Panc1 (cell line): ENCODE results near the gene SCAF4. TPM values are rescaled to one million over a fixed set of nuclear protein-coding genes. Genes with fewer than 3 reads are reported as not detected.

Experiments
- ATAC-seq: fragments of 200-7000 bp; cut with Tn5 transposase; 2 replicates; pipeline ENCODE4 v1.9.1; 2020; ENCODE audit warnings: mild to moderate bottlenecking, moderate library complexity
- BruUV-seq: library from RNA; stranded (reverse); fragments of 400-500 nt; replicated peaks from 2 replicates; lab custom pipeline; 2021; lab: Mats Ljungman, UMichigan
- CTCF ChIA-PET: fragments of 300-600 bp; sonication (Branson Sonifier 250); formaldehyde crosslinking; loops from one replicate; lab custom pipeline; 2022; ENCODE audit warnings: antibody characterized with exemption; lab: Charles Lee
- POLR2A ChIA-PET: fragments of 300-600 bp; sonication (Branson Sonifier 250); formaldehyde crosslinking; loops from one replicate; lab custom pipeline; 2022; ENCODE audit warnings: antibody characterized with exemption; lab: Charles Lee
- DNase-seq: peaks from one replicate; pipeline ENCODE4 v3.0.0-alpha.2; 2010; ENCODE audit warnings: low read depth, low spot score
- H3K27ac ChIP-seq: 2 replicates; pipeline ENCODE4 v1.5.1; 2011; ENCODE audit warnings: mild to moderate bottlenecking, low read length, inconsistent platforms
- H3K27me3 ChIP-seq: fragments of 200-500 bp; sonication (Bioruptor generic); 2 replicates; pipeline ENCODE4 v1.6.0; 2014; ENCODE audit warnings: low read length, inconsistent platforms; ENCODE audit not compliant: control insufficient read depth, insufficient read depth
- H3K36me3 ChIP-seq: fragments of 200-500 bp; sonication (Bioruptor generic); 2 replicates; pipeline ENCODE4 v1.5.1; 2014; ENCODE audit warnings: inconsistent platforms, mild to moderate bottlenecking, low read length, moderate library complexity; ENCODE audit not compliant: control insufficient read depth, insufficient read depth
- H3K4me1 ChIP-seq: 2 replicates; pipeline ENCODE4 v1.5.1; 2011; ENCODE audit warnings: inconsistent platforms, mild to moderate bottlenecking, low read length, moderate library complexity; ENCODE audit not compliant: control insufficient read depth, insufficient read depth
- H3K4me3 ChIP-seq, 2 experiments: 2 replicates each; pipeline ENCODE4 v1.5.1; 2011 to 2012; ENCODE audit warnings: low read depth in 2 of 2, low read length in 2 of 2, mild to moderate bottlenecking in 2 of 2, inconsistent platforms in 1 of 2, moderate library complexity in 1 of 2
- H3K9me3 ChIP-seq: fragments of 200-500 bp; sonication (Bioruptor generic); 2 replicates; pipeline ENCODE4 v1.5.1; 2014; ENCODE audit warnings: low read depth, mild to moderate bottlenecking, inconsistent platforms, low read length, moderate library complexity; ENCODE audit not compliant: control insufficient read depth, insufficient read depth
- REST ChIP-seq, 2 experiments: IDR thresholded peaks; 2 replicates each; pipeline ENCODE4 v1.6.1; 2011 to 2012; ENCODE audit warnings: low read depth in 2 of 2, control low read depth in 1 of 2, low read length in 1 of 2, mild to moderate bottlenecking in 1 of 2, moderate library complexity in 1 of 2; ENCODE audit not compliant: insufficient read depth in 1 of 2
- SIN3A ChIP-seq: IDR thresholded peaks from 2 replicates; pipeline ENCODE4 v1.6.1; 2012; ENCODE audit warnings: low read depth, mild to moderate bottlenecking, low read length, moderate library complexity, borderline replicate concordance; ENCODE audit not compliant: insufficient read depth
- TCF7L2 ChIP-seq: IDR thresholded peaks from 2 replicates; pipeline ENCODE4 v1.6.1; 2011; ENCODE audit warnings: mild to moderate bottlenecking, low read depth, low read length, inconsistent platforms
- in situ Hi-C: cut with HindIII; loops from 2 replicates; pipeline ENCODE4 v1.10.0; 2016; ENCODE audit warnings: low sequenced_read_pairs, low pct_unique_long_range_greater_than_20kb
- intact Hi-C: fragments of 100-400 bp; cut with micrococcal nuclease; formaldehyde crosslinking; loops from one replicate; pipeline ENCODE4 v1.10.0; 2022; ENCODE audit not compliant: unreplicated experiment
- total RNA-seq: library from RNA; stranded (reverse); gene quantifications from one replicate; pipeline ENCODE4 v1.2.1, GENCODE V29; 2021; ENCODE audit not compliant: unreplicated experiment
- TF ChIP-seq, protein P1 (sequence below): fragments of 450-650 bp; IDR thresholded peaks from 2 replicates; pipeline ENCODE4 v1.5.1; 2017; ENCODE audit warnings: mild to moderate bottlenecking

The SCAF4 gene
- total RNA-seq, 1 experiment from 2014 or later, result 28.4 TPM

DNA sequence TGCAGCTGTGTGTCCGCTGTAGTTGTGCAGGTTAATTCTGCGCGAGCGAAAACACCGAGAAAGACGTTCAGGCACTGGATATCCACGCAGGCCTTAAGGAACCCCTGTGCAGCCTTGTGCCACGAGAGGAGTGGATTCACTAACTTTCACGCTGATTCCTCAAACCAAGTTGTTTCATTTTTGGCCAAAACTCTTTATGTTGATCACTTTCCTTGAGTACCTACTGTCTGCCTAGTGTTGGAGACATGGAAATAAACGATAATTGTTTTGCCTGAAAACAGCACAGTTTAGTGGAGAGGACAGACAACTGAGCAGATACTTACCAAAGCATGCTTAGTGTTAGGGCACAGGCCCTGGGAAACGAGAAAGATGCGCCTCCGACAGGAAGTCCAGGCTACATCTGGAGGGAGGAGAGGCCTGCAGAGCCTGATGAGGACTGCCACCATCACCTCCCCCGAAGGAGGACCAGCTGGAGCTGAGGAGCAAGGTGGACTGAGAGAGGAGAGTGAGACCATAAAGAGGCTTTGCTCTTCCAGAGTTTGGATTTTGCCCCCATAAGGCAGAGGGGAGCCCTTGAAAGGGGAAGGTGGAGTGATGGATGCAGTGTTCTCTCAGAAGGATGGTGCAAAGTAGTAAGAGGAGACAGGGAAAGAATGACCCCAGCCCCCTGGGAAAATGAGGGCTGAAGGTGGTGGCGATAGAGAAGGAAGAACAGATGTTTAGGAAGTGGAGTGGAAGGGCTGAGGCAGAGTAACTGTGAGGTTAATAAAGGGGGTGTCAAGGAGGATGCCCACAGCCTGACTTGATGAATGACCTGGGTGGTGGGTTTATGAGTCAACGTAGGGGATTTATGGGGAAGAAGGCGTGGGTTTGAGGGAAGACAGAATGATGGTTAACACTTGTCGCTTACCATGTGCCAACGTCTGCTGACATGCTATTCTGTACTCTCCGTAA lies 956 bp upstream of the SCAF4 start:
- Histone ChIP-seq H3K4me3 (peak overlapping the region; percentile 58), H3K36me3 (peaks cover 3% of the 10 kb centered on the region; the same call in 1 of the 2 replicates), H3K9me3 (no peaks in the 10 kb centered on the region), H3K27me3 (no peaks in the 10 kb centered on the region), H3K27ac (peak overlapping the region; percentile 90), H3K4me1 (peaks cover 21% of the 10 kb centered on the region)
- DNase-seq, result no peak
- in situ Hi-C loops, result no loop called here
- CTCF ChIA-PET, result no interaction called here
- no peak for ATAC-seq
- POLR2A ChIA-PET, result interaction anchor here (0.6 kb wide), 1 partner anchor 560 kb away, joined by 3 read pairs; no protein-coding TSS in a partner anchor
- BruUV-seq, result TSS peak; percentile 72
- no peak for TF ChIP-seq REST (IDR thresholded peaks at IDR 0.05; ENCODE audit: insufficient read depth in 1 of 2, low read depth in 2 of 2, low read length in 1 of 2)
- TF ChIP-seq SIN3A, result no peak
- TF ChIP-seq TCF7L2, result no peak
- TF ChIP-seq, protein P1, sequence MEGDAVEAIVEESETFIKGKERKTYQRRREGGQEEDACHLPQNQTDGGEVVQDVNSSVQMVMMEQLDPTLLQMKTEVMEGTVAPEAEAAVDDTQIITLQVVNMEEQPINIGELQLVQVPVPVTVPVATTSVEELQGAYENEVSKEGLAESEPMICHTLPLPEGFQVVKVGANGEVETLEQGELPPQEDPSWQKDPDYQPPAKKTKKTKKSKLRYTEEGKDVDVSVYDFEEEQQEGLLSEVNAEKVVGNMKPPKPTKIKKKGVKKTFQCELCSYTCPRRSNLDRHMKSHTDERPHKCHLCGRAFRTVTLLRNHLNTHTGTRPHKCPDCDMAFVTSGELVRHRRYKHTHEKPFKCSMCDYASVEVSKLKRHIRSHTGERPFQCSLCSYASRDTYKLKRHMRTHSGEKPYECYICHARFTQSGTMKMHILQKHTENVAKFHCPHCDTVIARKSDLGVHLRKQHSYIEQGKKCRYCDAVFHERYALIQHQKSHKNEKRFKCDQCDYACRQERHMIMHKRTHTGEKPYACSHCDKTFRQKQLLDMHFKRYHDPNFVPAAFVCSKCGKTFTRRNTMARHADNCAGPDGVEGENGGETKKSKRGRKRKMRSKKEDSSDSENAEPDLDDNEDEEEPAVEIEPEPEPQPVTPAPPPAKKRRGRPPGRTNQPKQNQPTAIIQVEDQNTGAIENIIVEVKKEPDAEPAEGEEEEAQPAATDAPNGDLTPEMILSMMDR, result no peak
- intact Hi-C loops, result no loop called here

DNA sequence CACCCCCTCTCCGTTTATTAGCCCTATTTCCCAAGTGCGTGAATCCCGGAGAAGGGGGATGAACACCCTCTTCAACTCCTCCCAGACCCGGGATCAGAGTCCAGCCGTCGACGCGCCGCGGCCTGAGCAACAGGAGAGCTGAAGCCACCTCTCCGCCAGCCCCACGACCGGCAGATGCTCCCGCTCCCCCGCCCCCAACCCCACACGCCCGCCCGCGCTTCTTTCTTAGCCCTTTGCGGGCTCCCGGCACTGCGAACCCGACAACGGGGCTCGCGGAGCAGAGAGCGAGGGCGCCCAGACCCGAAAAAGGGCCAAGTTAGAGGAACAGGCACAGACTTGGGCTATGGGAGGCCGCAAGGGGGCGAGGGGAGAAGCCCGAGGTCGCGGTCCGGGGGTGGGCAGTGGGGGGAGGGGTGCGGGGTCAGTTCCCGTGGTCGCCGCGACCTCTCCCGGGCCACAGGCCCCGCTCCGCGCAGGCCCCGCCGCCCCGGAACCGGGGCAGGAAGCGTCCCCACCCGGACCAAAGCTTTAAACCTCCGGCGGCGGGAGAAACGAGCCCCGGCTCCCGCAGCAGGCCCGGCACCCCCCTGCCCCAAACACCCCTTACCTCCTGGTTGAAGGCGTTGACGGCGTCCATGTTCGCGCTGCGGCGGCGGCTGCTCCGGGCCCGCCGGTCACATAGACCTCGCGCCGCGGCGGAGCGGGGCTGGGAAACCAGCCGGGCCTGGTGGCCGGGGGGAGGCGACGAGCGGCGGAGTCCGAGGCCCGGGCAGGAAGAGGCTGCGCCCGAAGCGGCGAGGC lies 662 bp downstream of the SCAF4 start:
- ChIA-PET POLR2A (no interaction called here), CTCF (no interaction called here)
- Histone ChIP-seq H3K27ac (peak overlapping the region; percentile 72), H3K4me1 (peaks cover 21% of the 10 kb centered on the region), H3K9me3 (no peaks in the 10 kb centered on the region), H3K36me3 (peaks cover 3% of the 10 kb centered on the region; the same call in 1 of the 2 replicates), H3K4me3 (peak overlapping the region; percentile 79 to 88), H3K27me3 (no peaks in the 10 kb centered on the region)
- peak; percentile 27 for ATAC-seq
- intact Hi-C loops, result no loop called here
- in situ Hi-C loops, result no loop called here
- TF ChIP-seq SIN3A, result 0 out of 2 replicates have a peak, but pooled peaks have one; percentile 67
- no peak for TF ChIP-seq REST (IDR thresholded peaks at IDR 0.05; ENCODE audit: insufficient read depth in 1 of 2, low read depth in 2 of 2, low read length in 1 of 2)
- DNase-seq, result no peak
- no TSS peak for BruUV-seq
